ENCODE data around the gene XRN1. TPM values are rescaled to one million over a fixed set of nuclear protein-coding genes. Genes with fewer than 3 reads are reported as not detected.
"Not testable (repeated sequence)": the region's sequence is repeated elsewhere in the genome, so short reads cannot be mapped to it uniquely, and the experiment has no call there.

Gene XRN1
- total RNA-seq, 1 donor from 2014 or later, result 47.9 TPM

DNA sequence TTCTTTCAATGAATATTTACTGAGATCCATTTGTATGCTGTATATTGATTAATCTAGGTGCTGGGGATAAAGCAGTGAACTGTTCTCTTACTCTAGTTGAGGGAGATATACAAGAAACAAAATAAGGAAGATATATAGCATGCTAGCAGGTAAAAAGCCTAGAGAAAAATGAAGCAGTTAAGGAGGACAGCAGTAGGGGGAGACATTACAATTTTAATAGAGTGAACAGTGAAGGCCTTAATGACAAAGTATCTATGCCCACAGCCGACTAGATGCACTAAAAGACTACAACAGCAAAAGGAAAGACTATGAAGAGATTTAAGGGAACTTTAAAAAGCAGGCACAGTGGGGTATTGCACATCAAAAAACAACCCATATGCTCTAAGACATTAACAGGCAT lies 81.4 kb downstream of the XRN1 start:
- no peak for TF ChIP-seq CTCF (IDR thresholded peaks at IDR 0.05; ENCODE audit: unreplicated experiment)
- no peak for DNase-seq (ENCODE audit: low spot score in 2 of 2, unreplicated experiment in 2 of 2)
- H3K27me3 Mint-ChIP-seq (ENCODE audit: low read depth), result no peaks in the 10 kb centered on the region

DNA sequence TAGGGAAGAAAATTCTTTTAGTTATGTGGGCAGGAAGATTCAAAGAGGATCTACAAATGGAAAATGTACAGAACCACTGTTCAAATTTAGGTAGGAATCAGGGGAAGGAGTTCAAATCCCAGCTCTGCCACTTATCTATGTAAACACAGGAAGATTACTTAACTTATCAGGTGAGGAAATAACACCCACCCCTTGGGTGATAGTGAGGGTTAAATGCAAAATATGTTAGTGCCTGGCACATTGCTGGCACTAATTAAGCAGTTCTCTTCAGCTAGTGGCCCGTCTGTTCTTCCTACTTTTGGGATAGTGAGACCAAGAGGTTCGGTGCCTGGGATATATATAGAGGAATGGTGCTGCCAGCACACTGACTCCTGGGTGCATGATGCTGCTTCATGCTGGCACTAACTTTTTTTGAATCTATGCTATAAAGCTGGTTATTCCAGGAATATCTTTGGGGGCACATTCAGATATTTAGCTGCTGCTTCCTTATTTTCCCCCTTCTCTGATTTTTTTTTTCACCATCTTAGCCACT lies 83.8 kb downstream of the XRN1 start:
- no peak for DNase-seq (ENCODE audit: low spot score in 2 of 2, unreplicated experiment in 2 of 2)
- Mint-ChIP-seq H3K9me3 (no peaks in the 10 kb centered on the region), H3K27me3 (ENCODE audit: low read depth) (no peaks in the 10 kb centered on the region), H3K4me3 (no peak overlapping the region), H3K36me3 (peaks cover 32% of the 10 kb centered on the region), H3K4me1 (no peaks in the 10 kb centered on the region), H3K27ac (no peak overlapping the region)
- TF ChIP-seq CTCF (IDR thresholded peaks at IDR 0.05; ENCODE audit: unreplicated experiment), result no peak

More for the DNA sequence above, 81.4 kb downstream of the XRN1 start:
- H3K27ac Mint-ChIP-seq, result no peak overlapping the region
- no peak overlapping the region for H3K4me3 Mint-ChIP-seq
- H3K36me3 Mint-ChIP-seq, result peaks cover 25% of the 10 kb centered on the region
- H3K4me1 Mint-ChIP-seq, result no peaks in the 10 kb centered on the region
- no peaks in the 10 kb centered on the region for H3K9me3 Mint-ChIP-seq

DNA sequence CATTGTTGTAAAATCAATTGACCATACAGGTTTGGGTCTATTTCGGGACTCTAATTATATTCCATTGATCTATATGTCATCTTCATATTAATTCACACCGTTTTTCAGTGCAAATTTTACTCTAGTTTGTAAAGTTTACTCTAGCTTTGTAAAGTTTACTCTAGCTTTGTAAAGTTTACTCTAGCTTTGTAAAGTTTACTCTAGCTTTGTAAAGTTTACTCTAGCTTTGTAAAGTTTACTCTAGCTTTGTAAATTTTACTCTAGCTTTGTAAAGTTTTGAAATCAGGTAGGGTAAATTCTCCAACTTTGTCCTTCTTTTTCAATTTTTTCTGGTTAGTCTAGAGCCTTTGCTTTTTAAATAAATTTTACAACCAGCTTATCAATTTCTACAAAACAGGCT lies 84.4 kb downstream of the XRN1 start:
- not testable (repeated sequence) for DNase-seq (ENCODE audit: low spot score in 2 of 2, unreplicated experiment in 2 of 2); H3K27me3 Mint-ChIP-seq (ENCODE audit: low read depth); H3K27ac Mint-ChIP-seq; H3K4me1 Mint-ChIP-seq; H3K4me3 Mint-ChIP-seq; H3K9me3 Mint-ChIP-seq
- H3K36me3 Mint-ChIP-seq, result peaks cover 32% of the 10 kb centered on the region

GRCh38 chr3:142359367-142359766 lies 88.5 kb downstream of the XRN1 start:
- Mint-ChIP-seq H3K9me3 (peaks cover 9% of the 10 kb centered on the region), H3K36me3 (peaks cover 54% of the 10 kb centered on the region), H3K27me3 (ENCODE audit: low read depth) (no peaks in the 10 kb centered on the region), H3K4me3 (no peak overlapping the region), H3K27ac (no peak overlapping the region), H3K4me1 (no peaks in the 10 kb centered on the region)
- DNase-seq (ENCODE audit: low spot score in 2 of 2, unreplicated experiment in 2 of 2), result no peak
- TF ChIP-seq CTCF (IDR thresholded peaks at IDR 0.05; ENCODE audit: unreplicated experiment), result no peak

DNA sequence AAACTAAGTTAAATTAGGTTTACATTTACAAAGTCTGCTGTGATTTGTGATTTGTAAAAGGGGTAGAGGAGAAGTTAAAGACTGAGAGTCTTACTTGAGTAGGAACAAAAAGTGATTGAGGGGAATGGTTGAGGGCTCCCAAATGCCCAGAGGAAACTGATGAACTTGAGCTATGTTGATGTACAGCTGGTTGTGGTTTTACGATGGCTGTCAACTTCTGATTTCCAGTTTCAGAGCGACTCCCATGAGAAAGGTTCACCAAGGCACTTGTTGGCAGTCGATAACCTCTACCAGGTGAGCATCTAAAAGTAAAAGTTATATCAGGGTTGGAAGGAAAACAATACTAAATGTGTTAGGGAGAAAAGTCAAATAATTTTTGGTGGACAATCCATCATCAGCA lies 91.0 kb downstream of the XRN1 start:
- TF ChIP-seq CTCF (IDR thresholded peaks at IDR 0.05; ENCODE audit: unreplicated experiment), result no peak
- H3K36me3 Mint-ChIP-seq, result peaks cover 62% of the 10 kb centered on the region
- no peak overlapping the region for H3K27ac Mint-ChIP-seq
- no peak for DNase-seq (ENCODE audit: low spot score in 2 of 2, unreplicated experiment in 2 of 2)
- H3K9me3 Mint-ChIP-seq, result peaks cover 16% of the 10 kb centered on the region
- H3K27me3 Mint-ChIP-seq (ENCODE audit: low read depth), result no peaks in the 10 kb centered on the region
- H3K4me3 Mint-ChIP-seq, result no peak overlapping the region
- H3K4me1 Mint-ChIP-seq, result no peaks in the 10 kb centered on the region

- H3K36me3 Mint-ChIP-seq, result peaks cover 53% of the 10 kb centered on the region
- no peak overlapping the region for H3K27ac Mint-ChIP-seq
- DNase-seq (ENCODE audit: low spot score in 2 of 2, unreplicated experiment in 2 of 2), result no peak
- H3K4me1 Mint-ChIP-seq, result no peaks in the 10 kb centered on the region
- peaks cover 16% of the 10 kb centered on the region for H3K9me3 Mint-ChIP-seq
- H3K4me3 Mint-ChIP-seq, result no peak overlapping the region
- no peaks in the 10 kb centered on the region for H3K27me3 Mint-ChIP-seq (ENCODE audit: low read depth)
- no peak for TF ChIP-seq CTCF (IDR thresholded peaks at IDR 0.05; ENCODE audit: unreplicated experiment)
These were observed 92.1 kb downstream of the XRN1 start for GRCh38 chr3:142355692-142356091.
